RWPE1 (cell line): ENCODE measurements around the gene UBE2G2.

Experiments used
- CTCF ChIA-PET: fragments of 350-600 bp; sonication (Branson Sonifier 250); formaldehyde crosslinking; extraction: SDS; loops from one replicate; lab custom pipeline; 2021; lab: Yijun Ruan, JAX
- POLR2A ChIA-PET: fragments of 400-600 bp; formaldehyde crosslinking; extraction: SDS; loops from one replicate; lab custom pipeline; 2020; ENCODE audit warnings: antibody characterized with exemption; ENCODE audit not compliant: low non-redundant PET; lab: Yijun Ruan, JAX
- DNase-seq: peaks from one replicate; pipeline ENCODE4 v3.0.0; 2012; ENCODE audit warnings: low spot score
- H3K27ac ChIP-seq: fragments of 450-650 bp; 2 replicates; pipeline ENCODE4 v1.5.1; 2017
- TF ChIP-seq, protein P1 (sequence below): fragments of 450-650 bp; conservative IDR thresholded peaks from 2 replicates; pipeline ENCODE4 v1.5.1; 2017; ENCODE audit warnings: low read depth, mild to moderate bottlenecking

Gene UBE2G2

DNA sequence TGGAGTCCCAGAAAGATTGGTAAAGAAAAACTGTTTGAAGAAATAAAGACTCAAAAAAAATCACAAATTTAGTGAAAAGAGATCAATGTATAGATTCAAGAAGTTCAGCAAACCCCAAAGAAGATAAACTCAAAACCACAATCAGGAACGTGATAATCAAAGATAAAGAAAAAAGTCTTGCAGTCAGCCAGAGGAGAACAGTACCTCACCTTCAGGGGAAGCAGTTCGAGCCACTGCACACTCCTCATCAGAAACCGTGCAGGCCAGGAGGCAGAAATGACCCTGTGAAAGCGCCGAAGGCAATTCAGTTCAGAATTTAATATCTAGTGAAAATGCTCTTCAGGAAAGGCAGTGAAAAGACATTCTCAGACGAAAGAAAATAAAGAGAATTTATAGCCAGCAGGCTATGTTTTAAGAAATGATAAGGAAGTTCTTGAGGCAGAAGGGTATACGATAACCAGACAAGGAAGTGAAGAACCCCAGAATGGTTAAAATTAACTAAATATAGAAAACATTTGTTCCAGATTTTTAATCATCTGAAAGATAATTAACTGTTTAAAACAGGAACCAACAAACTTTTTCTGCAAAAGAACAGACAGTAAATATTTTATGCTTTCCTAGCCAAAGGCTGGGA is 29.7 kb upstream of the UBE2G2 start:
- DNase-seq: no peak
- TF ChIP-seq, protein P1, sequence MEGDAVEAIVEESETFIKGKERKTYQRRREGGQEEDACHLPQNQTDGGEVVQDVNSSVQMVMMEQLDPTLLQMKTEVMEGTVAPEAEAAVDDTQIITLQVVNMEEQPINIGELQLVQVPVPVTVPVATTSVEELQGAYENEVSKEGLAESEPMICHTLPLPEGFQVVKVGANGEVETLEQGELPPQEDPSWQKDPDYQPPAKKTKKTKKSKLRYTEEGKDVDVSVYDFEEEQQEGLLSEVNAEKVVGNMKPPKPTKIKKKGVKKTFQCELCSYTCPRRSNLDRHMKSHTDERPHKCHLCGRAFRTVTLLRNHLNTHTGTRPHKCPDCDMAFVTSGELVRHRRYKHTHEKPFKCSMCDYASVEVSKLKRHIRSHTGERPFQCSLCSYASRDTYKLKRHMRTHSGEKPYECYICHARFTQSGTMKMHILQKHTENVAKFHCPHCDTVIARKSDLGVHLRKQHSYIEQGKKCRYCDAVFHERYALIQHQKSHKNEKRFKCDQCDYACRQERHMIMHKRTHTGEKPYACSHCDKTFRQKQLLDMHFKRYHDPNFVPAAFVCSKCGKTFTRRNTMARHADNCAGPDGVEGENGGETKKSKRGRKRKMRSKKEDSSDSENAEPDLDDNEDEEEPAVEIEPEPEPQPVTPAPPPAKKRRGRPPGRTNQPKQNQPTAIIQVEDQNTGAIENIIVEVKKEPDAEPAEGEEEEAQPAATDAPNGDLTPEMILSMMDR: no peak
- ChIA-PET CTCF (interaction anchor here (0.7 kb wide), 1 partner anchor 38 kb away, joined by 3 read pairs; no protein-coding TSS in a partner anchor), POLR2A (no interaction called here)
- H3K27ac ChIP-seq: no peak overlapping the region

DNA sequence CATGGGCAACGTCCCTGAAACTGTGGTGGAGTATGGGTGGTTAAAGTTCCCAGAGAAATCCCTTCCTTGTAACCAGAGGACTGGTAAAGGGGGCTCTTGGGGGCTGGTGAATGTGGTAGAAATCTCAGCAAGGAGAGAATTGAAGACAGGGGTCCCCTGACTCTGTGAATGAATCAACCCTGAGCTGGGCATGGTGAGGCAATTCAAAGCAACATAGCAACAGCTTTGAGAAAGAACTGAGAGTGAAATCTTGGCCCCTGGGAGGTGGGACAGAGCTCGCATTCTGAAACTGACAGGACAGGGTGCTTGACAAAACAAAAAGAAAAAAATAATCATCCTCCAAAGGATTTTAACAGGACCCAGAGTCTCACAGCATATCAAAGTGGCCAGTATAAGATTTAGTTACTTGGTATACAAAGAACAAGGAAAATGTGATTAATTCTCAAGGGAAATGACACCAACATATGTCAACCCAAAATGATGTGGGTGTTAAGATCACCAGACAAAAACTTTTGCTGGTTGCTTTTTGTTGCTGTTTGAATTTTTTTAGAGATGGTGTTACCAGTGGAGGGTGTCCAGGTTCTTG is 28.0 kb upstream of the UBE2G2 start:
- no peak overlapping the region for H3K27ac ChIP-seq
- TF ChIP-seq, protein P1: no peak
- DNase-seq: no peak
- CTCF ChIA-PET: no interaction called here
- POLR2A ChIA-PET: no interaction called here

DNA sequence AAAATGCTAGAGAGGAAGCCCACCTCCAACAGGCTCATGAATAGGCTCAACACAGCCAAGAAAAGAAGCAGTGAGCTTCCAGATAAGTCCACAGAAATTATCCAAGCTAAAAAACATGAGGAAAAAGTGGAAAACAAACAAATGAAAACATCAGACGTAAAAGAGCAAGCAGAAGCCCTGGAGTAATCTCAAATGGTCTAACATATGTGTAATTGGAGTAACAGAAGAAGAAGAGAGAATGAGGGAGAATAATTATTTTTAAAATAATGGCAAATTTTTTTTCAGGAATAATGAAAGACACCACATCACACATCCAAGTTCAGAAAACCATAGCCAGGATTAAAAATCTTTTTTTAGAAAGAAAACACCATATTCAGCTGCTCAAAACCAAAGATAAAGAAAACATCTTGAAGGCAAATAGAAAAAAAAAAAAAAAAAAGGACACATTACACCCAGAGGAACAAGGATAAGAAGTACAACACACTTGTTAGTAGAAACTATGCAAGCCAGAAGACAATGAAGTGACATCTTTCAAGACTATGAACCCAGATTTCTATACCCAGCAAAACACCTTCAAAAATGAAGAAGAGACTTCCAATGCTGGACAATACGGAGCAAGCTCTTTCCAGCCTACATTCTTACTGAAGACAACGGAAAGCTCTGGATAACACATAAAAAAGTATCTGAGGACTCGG is 26.9 kb upstream of the UBE2G2 start:
- TF ChIP-seq, protein P1: no peak
- POLR2A ChIA-PET: no interaction called here
- CTCF ChIA-PET: no interaction called here

DNA sequence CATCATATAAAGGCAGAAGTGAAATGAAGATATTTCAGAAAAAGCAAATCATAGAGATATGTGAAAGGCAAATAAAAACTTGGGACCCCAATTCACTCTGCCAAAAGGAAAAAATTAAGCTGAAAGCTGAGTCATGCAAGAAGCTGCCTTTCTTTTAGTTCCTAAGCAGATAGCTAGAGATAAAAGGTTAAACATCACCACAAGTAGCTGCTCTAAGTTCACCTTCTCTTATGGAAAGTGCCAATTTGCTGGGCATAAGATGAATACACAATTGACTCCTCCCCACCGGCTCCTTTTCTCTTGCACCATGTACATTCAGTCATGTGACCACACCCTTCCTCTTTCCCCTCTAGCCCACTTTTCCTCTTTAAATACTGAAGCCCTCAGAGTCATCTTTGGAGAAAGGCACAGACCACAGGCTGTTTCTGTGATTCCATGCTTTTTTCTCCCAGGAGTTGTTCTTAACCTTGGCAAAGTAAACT is 21.6 kb upstream of the UBE2G2 start:
- H3K27ac ChIP-seq: no peak overlapping the region
- DNase-seq: no peak
- ChIA-PET POLR2A (no interaction called here), CTCF (no interaction called here)
- TF ChIP-seq, protein P1: no peak

More for the DNA sequence above, 26.9 kb upstream of the UBE2G2 start:
- DNase-seq: no peak
- H3K27ac ChIP-seq: no peak overlapping the region

DNA sequence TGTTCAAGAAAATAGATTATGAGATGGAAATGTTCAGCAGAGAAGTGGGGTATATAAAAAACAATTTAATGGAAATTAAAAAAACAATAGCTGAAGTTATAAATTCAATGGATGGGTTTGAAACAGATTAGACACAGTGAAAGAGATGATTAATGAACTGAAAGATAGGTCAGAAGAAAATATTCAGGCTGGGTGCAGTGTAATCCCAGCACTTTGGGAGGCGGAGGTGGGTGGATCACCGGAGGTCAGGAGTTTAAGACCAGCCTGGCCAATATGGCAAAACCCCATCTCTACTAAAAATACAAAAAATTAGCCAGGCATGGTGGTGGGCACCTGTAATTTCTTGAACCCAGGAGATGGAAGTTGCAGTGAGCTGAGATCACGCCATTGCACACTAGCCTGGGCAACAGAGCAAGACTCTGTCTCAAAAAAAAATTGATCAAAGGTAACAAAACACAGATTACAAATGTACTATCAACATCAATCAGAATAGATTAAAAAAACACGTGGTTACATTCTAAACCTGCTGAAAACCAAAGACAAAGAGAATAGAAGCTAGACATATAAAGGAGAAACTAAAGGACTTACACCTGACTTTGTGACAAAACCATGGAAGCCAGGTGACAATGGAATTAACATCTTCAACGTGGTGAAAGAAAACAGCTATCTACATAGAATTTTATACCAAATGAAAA is 21.0 kb upstream of the UBE2G2 start:
- ChIA-PET CTCF (no interaction called here), POLR2A (no interaction called here)
- DNase-seq: no peak
- TF ChIP-seq, protein P1: no peak
- H3K27ac ChIP-seq: no peak overlapping the region

DNA sequence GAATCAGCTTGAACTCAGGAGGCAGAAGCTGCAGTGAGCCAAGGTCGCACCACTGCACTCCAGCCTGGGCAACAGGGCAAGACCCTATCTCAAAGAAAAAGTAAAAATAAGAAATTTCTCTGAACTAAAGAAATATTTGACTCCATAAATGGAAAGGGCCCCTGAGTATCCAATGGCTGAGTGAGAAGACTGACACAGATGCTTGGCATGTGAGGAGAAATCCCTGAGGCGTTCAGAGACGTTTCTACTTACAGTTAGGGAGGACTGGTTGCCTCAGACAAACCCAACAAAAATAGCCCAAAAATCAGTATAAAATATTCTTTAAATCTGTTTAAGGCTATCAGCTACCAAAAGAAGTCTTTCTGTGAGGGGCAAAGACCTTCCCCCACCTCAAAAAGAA is 19.2 kb upstream of the UBE2G2 start:
- H3K27ac ChIP-seq: no peak overlapping the region
- CTCF ChIA-PET: no interaction called here
- TF ChIP-seq, protein P1: no peak
- POLR2A ChIA-PET: no interaction called here
- DNase-seq: no peak
